IPS DF 6.9 (cell line): ENCODE data around the gene GTF2F1.
A peak's percentile ranks its signal among the peaks of the same experiment; 100 is the strongest.

Source experiments
- DNase-seq: peaks from one replicate; pipeline ENCODE4 v3.0.0-alpha.2; 2013; ENCODE audit warnings: low read depth, low spot score
- H3K27ac ChIP-seq: one replicate; pipeline ENCODE4 v1.5.1; 2013; ENCODE audit warnings: low read length, control low read depth
- H3K27me3 ChIP-seq: 2 replicates; pipeline ENCODE4 v1.6.1; 2013; ENCODE audit warnings: mild to moderate bottlenecking, low read length; ENCODE audit not compliant: control insufficient read depth, insufficient read depth
- H3K36me3 ChIP-seq: 2 replicates; pipeline ENCODE4 v1.6.1; 2013; ENCODE audit warnings: low read length; ENCODE audit not compliant: control insufficient read depth, insufficient read depth
- H3K4me1 ChIP-seq: 2 replicates; pipeline ENCODE4 v1.6.1; 2013; ENCODE audit warnings: low read length; ENCODE audit not compliant: control insufficient read depth, insufficient read depth
- H3K4me3 ChIP-seq: 2 replicates; pipeline ENCODE4 v1.5.1; 2013; ENCODE audit warnings: mild to moderate bottlenecking, low read length
- H3K9me3 ChIP-seq: 2 replicates; pipeline ENCODE4 v1.6.1; 2013; ENCODE audit warnings: low read length, inconsistent platforms; ENCODE audit not compliant: control insufficient read depth, insufficient read depth
- WGBS: extraction: QIAGEN DNeasy Blood & Tissue Kit; methylation state at CpG from one replicate; pipeline ENCODE4 v1.1.7; 2013; ENCODE audit warnings: mixed read lengths, missing lambda C conversion rate; ENCODE audit not compliant: insufficient read length, insufficient coverage; 5-methylcytosine and 5-hydroxymethylcytosine counted together

Gene GTF2F1

GRCh38 chr19:6381030-6381750 is 11.8 kb downstream of the GTF2F1 start:
- no peak for DNase-seq
- no peak overlapping the region for H3K27ac ChIP-seq
- no peaks in the 10 kb centered on the region for H3K27me3 ChIP-seq
- no peak overlapping the region for H3K4me3 ChIP-seq
- no peaks in the 10 kb centered on the region; the same call in 1 of the 2 replicates for H3K9me3 ChIP-seq
- no CpG with 5 or more reads among the region's 40 CpGs for WGBS
- no peaks in the 10 kb centered on the region for H3K4me1 ChIP-seq
- peaks cover 36% of the 10 kb centered on the region for H3K36me3 ChIP-seq

- Histone ChIP-seq H3K27ac (no peak overlapping the region), H3K36me3 (peaks cover 40% of the 10 kb centered on the region)
These were observed 13.2 kb downstream of the GTF2F1 start for GRCh38 chr19:6379744-6380143.

GRCh38 chr19:6378486-6378885 is 14.5 kb downstream of the GTF2F1 start:
- Histone ChIP-seq H3K9me3 (no peaks in the 10 kb centered on the region; the same call in 1 of the 2 replicates), H3K36me3 (peaks cover 41% of the 10 kb centered on the region), H3K4me1 (peaks cover 2% of the 10 kb centered on the region), H3K27me3 (no peaks in the 10 kb centered on the region), H3K27ac (no peak overlapping the region), H3K4me3 (no peak overlapping the region)
- no CpG with 5 or more reads among the region's 9 CpGs for WGBS
- DNase-seq: no peak

More at GRCh38 chr19:6379744-6380143, 13.2 kb downstream of the GTF2F1 start:
- Histone ChIP-seq H3K4me1 (no peaks in the 10 kb centered on the region; the same call in 1 of the 2 replicates), H3K27me3 (no peaks in the 10 kb centered on the region), H3K4me3 (no peak overlapping the region), H3K9me3 (no peaks in the 10 kb centered on the region; the same call in 1 of the 2 replicates)
- no CpG with 5 or more reads among the region's 3 CpGs for WGBS
- DNase-seq: no peak

GRCh38 chr19:6378041-6378440 is 14.9 kb downstream of the GTF2F1 start:
- DNase-seq: no peak
- H3K27me3 ChIP-seq: no peaks in the 10 kb centered on the region
- no peak overlapping the region for H3K4me3 ChIP-seq
- peaks cover 37% of the 10 kb centered on the region for H3K36me3 ChIP-seq
- no peak overlapping the region for H3K27ac ChIP-seq
- peaks cover 2% of the 10 kb centered on the region for H3K4me1 ChIP-seq
- H3K9me3 ChIP-seq: no peaks in the 10 kb centered on the region; the same call in 1 of the 2 replicates
- WGBS: no CpG with 5 or more reads among the region's 6 CpGs

GRCh38 chr19:6376512-6377190 is 16.3 kb downstream of the GTF2F1 start:
- H3K36me3 ChIP-seq: peaks cover 29% of the 10 kb centered on the region
- DNase-seq: no peak
- no peaks in the 10 kb centered on the region; the same call in 1 of the 2 replicates for H3K9me3 ChIP-seq
- no CpG with 5 or more reads among the region's 19 CpGs for WGBS
- no peak overlapping the region for H3K27ac ChIP-seq
- no peak overlapping the region for H3K4me3 ChIP-seq
- peaks cover 2% of the 10 kb centered on the region for H3K4me1 ChIP-seq
- H3K27me3 ChIP-seq: no peaks in the 10 kb centered on the region

GRCh38 chr19:6375411-6376010 is 17.5 kb downstream of the GTF2F1 start, which contains the start of gene PSPN:
PSPN (minus strand) TSS chr19:6375933; CDS start chr19:6375849, 84 bp downstream.
- WGBS: no CpG with 5 or more reads among the region's 25 CpGs

GRCh38 chr19:6374711-6375410 is 18.1 kb downstream of the GTF2F1 start:
- DNase-seq: no peak
- no peak overlapping the region for H3K27ac ChIP-seq
- H3K9me3 ChIP-seq: no peaks in the 10 kb centered on the region; the same call in 1 of the 2 replicates
- no CpG with 5 or more reads among the region's 29 CpGs for WGBS
- peaks cover 2% of the 10 kb centered on the region for H3K4me1 ChIP-seq
- no peaks in the 10 kb centered on the region for H3K27me3 ChIP-seq
- peaks cover 11% of the 10 kb centered on the region for H3K36me3 ChIP-seq
- H3K4me3 ChIP-seq: no peak overlapping the region

More at GRCh38 chr19:6375411-6376010, 17.5 kb downstream of the GTF2F1 start, which contains the start of gene PSPN:
- no peak for DNase-seq
- H3K4me3 ChIP-seq: no peak within 1 kb of the TSS
- H3K27me3 ChIP-seq: no peaks in the 10 kb centered on the region
- no peak within 1 kb of the TSS for H3K27ac ChIP-seq
- H3K4me1 ChIP-seq: peaks cover 2% of the 10 kb centered on the region
- peaks cover 18% of the 10 kb centered on the region for H3K36me3 ChIP-seq
- no peaks in the 10 kb centered on the region; the same call in 1 of the 2 replicates for H3K9me3 ChIP-seq

- H3K36me3 ChIP-seq: peaks cover 7% of the 10 kb centered on the region; the same call in 1 of the 2 replicates
- WGBS: no CpG with 5 or more reads among the region's 29 CpGs
- H3K9me3 ChIP-seq: no peaks in the 10 kb centered on the region
- H3K27ac ChIP-seq: no peak overlapping the region
- DNase-seq: no peak
- H3K4me1 ChIP-seq: peaks cover 2% of the 10 kb centered on the region
- H3K27me3 ChIP-seq: no peaks in the 10 kb centered on the region
- no peak overlapping the region; the same call in 1 of the 2 replicates for H3K4me3 ChIP-seq
These were observed 18.7 kb downstream of the GTF2F1 start for GRCh38 chr19:6374161-6374709.

GRCh38 chr19:6373813-6374108 is 19.2 kb downstream of the GTF2F1 start:
- WGBS: no CpG with 5 or more reads among the region's 5 CpGs
- no peaks in the 10 kb centered on the region for H3K9me3 ChIP-seq
- H3K27ac ChIP-seq: no peak overlapping the region
- peak overlapping the region; percentile 6; the same call in 1 of the 2 replicates for H3K4me3 ChIP-seq
- peaks cover 2% of the 10 kb centered on the region for H3K4me1 ChIP-seq
- H3K27me3 ChIP-seq: no peaks in the 10 kb centered on the region
- no peak for DNase-seq
- H3K36me3 ChIP-seq: peaks cover 7% of the 10 kb centered on the region; the same call in 1 of the 2 replicates
